Mucosa of rectum (tissue), 2 donors: ENCODE measurements around the gene HYCC2.
"Not testable (repeated sequence)": the region's sequence is repeated elsewhere in the genome, so short reads cannot be mapped to it uniquely, and the experiment has no call there.

Experiments used
- H3K27ac ChIP-seq, 2 donors: one replicate each; pipeline ENCODE4 v1.7.0; 2013; ENCODE audit warnings: inconsistent platforms in 2 of 2, low read depth in 2 of 2, low read length in 2 of 2
- H3K27me3 ChIP-seq, 2 donors: one replicate each; pipeline ENCODE4 v1.7.0; 2013; ENCODE audit warnings: low read length in 2 of 2; ENCODE audit not compliant: control insufficient read depth in 2 of 2, insufficient read depth in 2 of 2
- H3K36me3 ChIP-seq, 2 donors: one replicate each; pipeline ENCODE4 v1.7.0; 2013; ENCODE audit warnings: low read length in 2 of 2; ENCODE audit not compliant: control insufficient read depth in 2 of 2, insufficient read depth in 2 of 2
- H3K4me1 ChIP-seq, 2 donors: one replicate each; pipeline ENCODE4 v1.7.0; 2013; ENCODE audit warnings: low read length in 2 of 2, mild to moderate bottlenecking in 1 of 2; ENCODE audit not compliant: control insufficient read depth in 2 of 2, insufficient read depth in 2 of 2
- H3K4me3 ChIP-seq, 2 donors: one replicate each; pipeline ENCODE4 v1.7.0; 2013; ENCODE audit warnings: low read length in 2 of 2
- H3K9ac ChIP-seq, 2 donors: one replicate each; pipeline ENCODE4 v1.7.0; 2013; ENCODE audit warnings: low read length in 2 of 2, low read depth in 1 of 2, mild to moderate bottlenecking in 1 of 2
- H3K9me3 ChIP-seq, 2 donors: one replicate each; pipeline ENCODE4 v1.7.0; 2013; ENCODE audit warnings: low read length in 2 of 2; ENCODE audit not compliant: control insufficient read depth in 2 of 2
- donor health status: healthy.
- donor health status: Normal muscosa, but diverticular disease.

Gene HYCC2

DNA sequence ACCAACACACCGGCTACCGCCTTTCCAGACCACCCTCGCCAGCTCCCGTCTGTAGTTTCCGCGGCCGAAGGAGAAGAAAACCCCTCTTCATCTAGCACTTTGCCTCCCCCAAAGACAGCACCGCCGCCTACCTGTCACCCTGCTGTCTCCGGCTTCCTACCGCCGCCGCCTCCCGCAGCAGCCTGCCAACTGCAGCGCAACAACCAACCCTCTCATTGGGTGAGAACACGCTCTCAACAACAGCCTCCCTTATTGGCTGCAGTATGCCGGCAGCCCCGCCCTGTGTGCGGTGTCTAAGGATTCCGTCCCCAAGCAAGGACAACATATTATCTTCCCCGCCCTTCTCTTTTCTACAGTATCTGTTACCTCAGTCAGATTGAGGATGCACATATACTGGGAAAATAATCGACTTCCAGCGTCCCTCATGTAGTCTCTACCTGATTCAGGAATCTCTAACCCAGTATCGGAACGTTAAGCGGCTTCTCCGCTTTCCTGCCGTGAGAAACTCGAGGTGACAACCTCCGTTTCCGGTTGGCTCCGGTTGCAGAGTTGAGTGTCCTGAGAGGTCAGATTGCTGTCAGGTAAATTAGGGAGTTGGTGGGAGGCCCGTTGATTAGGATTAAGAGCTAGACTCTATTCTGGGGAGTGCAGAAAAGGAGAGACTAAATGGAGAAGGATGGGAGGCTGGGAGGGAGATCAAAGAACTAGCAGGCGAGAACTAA, at the start of gene HYCC2, which contains the start of gene NDUFB3:
TSS of gene HYCC2 (minus strand) at position 193 of the 722 bp plus-strand sequence. CDS start 47,662 bp downstream, outside the sequence.
TSS of gene NDUFB3 (plus strand) at position 523 of the 722 bp plus-strand sequence. CDS start 6,882 bp downstream, outside the sequence.
- Histone ChIP-seq H3K27ac (peak within 1 kb of the TSS; percentile 87 to 88), H3K36me3 (no peaks in the 10 kb centered on the region), H3K4me1 (peaks cover 25 to 27% of the 10 kb centered on the region in 2 donors), H3K9ac (peak within 1 kb of the TSS; percentile 85 to 97), H3K4me3 (peak within 1 kb of the TSS; percentile 94 to 100), H3K27me3 (no peaks in the 10 kb centered on the region), H3K9me3 (no peaks in the 10 kb centered on the region)

DNA sequence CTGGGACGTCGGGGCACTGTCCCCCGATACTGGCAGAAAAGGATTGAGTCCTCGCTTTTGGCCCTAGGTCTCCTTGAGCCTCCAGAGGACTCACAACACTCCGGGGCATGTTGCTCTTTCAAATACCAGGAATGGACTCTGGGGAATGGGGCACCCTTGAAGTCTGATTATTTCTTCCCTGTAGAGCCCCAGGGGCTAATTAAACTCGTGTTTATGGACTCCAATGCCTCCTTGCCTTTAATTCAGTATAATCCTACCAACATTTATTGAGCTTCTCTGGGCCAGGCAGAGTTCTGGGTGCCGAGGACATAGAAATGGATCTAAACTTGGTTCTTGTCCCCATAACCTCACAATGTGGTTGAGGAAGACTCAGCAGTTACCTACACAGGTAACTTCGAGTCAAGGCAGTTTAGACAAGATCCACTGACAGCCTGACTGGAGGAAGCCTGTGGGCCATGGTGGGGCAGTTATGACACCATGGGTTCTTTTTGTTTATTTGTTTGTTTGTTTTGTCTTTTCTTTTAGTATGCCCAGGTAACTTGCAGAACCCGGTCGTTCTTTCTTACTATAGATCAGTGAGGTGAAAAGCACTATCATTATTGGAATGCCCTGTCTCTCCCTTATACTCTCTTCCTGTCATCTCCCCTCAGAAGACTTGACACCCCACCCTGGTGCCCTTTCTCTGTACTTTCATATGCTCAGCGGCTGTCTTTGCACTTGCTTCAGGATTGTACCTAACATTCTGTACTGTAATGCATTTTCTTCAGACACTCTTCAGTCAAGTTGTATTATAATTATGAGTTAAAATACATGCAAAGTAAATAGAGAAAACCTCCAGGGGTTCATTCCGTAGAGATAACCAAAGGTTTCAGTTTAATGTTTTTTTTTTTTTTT, 47.7 kb upstream of the HYCC2 start:
- Histone ChIP-seq H3K9ac (peak overlapping the region; percentile 98 to 99), H3K36me3 (peaks cover 6 to 10% of the 10 kb centered on the region in 2 donors), H3K4me1 (peaks cover 11 to 21% of the 10 kb centered on the region in 2 donors), H3K27me3 (no peaks in the 10 kb centered on the region), H3K27ac (peak overlapping the region; percentile 99), H3K4me3 (peak overlapping the region; percentile 94 to 96), H3K9me3 (no peaks in the 10 kb centered on the region)

DNA sequence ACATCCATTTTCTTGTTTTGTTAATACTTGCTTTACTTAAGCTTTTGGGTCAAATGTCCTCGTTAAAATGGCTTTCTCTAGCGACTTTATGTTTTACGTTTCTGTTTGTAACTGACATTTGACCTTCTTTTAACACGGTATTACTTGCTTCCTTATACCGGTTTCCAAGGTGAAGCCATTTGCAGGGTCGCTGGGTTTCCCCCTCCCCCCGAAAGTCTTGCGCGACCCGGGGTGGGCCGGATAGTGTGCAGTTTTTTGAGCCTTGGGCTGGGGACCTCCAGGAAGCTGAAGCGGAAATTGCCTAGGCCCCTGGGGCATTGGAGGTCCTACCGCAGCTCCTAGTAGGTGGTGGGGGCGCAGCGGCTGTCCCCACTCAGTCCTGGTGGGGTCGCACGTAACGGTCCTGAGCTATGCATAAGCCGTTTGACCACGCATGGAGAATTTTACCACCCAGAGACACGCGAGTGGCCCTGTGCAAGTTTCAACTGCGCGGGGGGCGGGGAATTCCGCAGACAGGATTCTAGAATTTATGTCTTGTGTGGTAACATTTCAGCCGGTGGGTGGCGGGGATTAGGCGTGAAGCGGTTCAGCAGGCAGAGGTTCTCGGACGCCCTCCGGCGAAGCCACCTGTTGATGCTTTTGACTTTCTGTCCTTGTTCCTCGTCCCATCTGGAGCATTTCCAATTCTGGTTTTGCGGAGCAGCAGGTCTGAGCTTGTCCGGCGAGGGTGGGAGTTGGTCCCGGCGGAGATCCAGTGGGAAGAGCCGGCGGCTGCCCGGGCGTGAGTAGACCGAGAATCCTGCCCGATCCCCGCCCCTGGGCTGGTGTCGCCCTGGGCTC, 46.9 kb upstream of the HYCC2 start:
- Histone ChIP-seq H3K27me3 (no peaks in the 10 kb centered on the region), H3K9ac (peak overlapping the region; percentile 98 to 99), H3K36me3 (peaks cover 6% of the 10 kb centered on the region in 2 donors), H3K4me3 (peak overlapping the region; percentile 94 to 96), H3K9me3 (no peaks in the 10 kb centered on the region), H3K27ac (peak overlapping the region; percentile 99), H3K4me1 (peaks cover 11 to 15% of the 10 kb centered on the region in 2 donors)

DNA sequence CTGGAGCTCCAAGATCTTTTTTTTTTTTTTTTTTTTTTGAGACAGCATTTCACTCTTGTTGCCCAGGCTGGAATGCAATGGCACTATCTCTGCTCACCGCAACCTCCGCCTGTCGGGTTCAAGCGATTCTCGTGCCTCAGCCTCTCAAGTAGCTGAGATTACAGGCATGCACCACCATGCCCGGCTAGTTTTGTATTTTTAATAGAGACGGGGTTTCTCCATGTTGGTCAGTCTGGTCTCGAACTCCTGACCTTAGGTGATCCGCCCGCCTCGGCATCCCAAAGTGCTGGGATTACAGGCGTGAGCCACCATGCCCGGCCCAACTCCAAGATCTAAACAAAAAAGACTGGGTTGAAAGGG, 46.2 kb upstream of the HYCC2 start:
- H3K36me3 ChIP-seq, H3K27me3 ChIP-seq, H3K9me3 ChIP-seq: not testable (repeated sequence)
- Histone ChIP-seq H3K27ac (peak overlapping the region; percentile 99), H3K4me1 (peaks cover 11 to 15% of the 10 kb centered on the region in 2 donors), H3K9ac (peak overlapping the region; percentile 98 to 99), H3K4me3 (peak overlapping the region; percentile 94 to 96)

DNA sequence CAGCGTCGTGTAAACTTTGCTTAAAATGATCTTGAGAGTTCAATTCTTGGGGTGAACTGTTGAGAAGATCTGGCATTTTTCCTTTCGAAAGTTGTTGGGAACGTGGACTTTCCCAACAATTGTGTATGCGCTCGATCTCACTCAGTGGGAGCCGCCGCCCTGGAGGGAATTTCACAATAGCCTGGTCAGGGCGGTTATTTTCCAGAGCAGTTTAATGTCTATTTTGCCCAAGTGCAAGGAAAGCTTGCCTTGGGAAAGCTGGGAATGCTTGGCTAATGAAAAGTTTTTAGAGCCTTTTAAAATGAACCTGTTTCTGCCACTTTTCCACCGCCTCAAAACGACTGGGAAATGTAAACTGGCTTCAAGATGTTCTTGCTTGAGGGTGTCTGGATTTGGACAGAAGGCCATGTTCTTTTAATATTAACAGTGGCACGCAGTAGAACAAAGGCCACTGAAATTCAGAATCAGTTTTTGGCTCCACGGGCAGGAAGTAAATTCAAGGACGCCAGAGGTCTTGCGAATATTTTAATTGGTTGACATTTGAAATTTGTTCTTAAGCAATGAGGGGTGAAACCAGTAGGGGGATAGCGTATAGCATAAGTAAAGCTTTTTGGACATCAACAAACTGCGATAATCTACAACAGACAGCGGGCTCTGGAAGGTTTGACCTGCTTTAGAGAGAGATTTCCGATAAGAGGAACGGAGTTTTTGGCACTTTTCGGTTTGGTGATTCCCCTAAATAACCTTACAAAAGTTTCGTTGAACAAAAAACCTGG, 45.7 kb upstream of the HYCC2 start:
- Histone ChIP-seq H3K4me3 (peak overlapping the region; percentile 94 to 96), H3K27me3 (no peaks in the 10 kb centered on the region), H3K9me3 (no peaks in the 10 kb centered on the region), H3K9ac (peak overlapping the region; percentile 98 to 99), H3K27ac (peak overlapping the region; percentile 99), H3K4me1 (peaks cover 11% of the 10 kb centered on the region in 2 donors), H3K36me3 (peaks cover 0 to 2% of the 10 kb centered on the region in 2 donors)

DNA sequence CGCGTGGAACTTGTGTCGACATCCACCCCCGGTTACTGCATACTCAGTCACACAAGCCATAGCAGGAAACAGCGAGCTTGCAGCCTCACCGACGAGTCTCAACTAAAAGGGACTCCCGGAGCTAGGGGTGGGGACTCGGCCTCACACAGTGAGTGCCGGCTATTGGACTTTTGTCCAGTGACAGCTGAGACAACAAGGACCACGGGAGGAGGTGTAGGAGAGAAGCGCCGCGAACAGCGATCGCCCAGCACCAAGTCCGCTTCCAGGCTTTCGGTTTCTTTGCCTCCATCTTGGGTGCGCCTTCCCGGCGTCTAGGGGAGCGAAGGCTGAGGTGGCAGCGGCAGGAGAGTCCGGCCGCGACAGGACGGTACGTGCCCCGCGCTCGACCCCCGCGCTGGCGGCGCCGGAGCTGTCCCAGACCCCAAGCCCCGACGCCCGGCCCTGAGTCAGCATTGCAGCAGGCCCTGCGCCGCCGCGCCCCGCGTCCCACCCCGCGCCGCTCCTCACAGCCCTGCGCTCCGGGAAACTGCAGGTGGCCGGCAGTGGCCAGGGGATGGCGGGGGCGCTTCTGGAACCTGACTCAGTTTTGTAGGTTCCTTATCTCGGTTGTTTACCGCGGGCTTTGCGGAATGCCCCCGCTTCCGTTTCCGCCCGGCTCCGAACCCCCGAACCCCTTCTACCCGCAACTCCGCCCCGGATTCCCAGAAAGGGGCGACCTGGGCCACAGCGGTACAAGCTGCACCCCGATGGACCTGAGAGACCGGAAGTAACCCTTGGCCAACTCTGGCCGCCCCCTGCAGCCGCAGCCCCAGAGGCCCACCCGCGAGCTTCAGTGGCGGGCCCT, 44.9 kb upstream of the HYCC2 start, which contains the start of gene CFLAR:
TSS of gene CFLAR (plus strand) at position 50 of the 844 bp plus-strand sequence. CDS start 13,702 bp downstream, outside the sequence.
- Histone ChIP-seq H3K27ac (peak within 1 kb of the TSS; percentile 99), H3K9me3 (no peaks in the 10 kb centered on the region), H3K36me3 (no peaks in the 10 kb centered on the region), H3K4me1 (peaks cover 11% of the 10 kb centered on the region in 2 donors), H3K9ac (peak within 1 kb of the TSS; percentile 98 to 99), H3K27me3 (no peaks in the 10 kb centered on the region), H3K4me3 (peak within 1 kb of the TSS; percentile 94 to 96)

DNA sequence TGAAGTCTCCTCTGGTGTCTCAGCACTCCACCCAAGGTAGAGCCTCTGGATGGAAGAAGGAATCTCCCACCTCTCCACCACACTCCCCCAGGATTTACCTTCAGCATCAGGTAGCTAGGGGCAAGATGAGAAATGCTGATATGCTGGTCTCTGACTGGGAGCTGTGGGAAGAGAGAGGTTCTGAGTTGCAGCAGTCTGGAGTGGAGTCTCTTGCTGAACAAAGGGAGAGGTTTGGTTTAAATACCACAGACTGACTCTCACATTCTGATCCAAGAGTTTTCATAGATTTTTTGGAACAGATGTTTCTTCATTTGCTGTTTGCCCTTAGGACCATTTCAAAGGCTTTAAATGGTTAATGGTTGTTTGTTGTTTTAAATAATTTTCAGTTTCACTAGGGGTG, 43.4 kb upstream of the HYCC2 start:
- no peak overlapping the region for H3K4me3 ChIP-seq
- no peaks in the 10 kb centered on the region for H3K27me3 ChIP-seq
- H3K9ac ChIP-seq = no peak overlapping the region
- H3K27ac ChIP-seq = no peak overlapping the region
- H3K4me1 ChIP-seq = peaks cover 11% of the 10 kb centered on the region in 2 donors
- H3K9me3 ChIP-seq = no peaks in the 10 kb centered on the region
- no peaks in the 10 kb centered on the region for H3K36me3 ChIP-seq

DNA sequence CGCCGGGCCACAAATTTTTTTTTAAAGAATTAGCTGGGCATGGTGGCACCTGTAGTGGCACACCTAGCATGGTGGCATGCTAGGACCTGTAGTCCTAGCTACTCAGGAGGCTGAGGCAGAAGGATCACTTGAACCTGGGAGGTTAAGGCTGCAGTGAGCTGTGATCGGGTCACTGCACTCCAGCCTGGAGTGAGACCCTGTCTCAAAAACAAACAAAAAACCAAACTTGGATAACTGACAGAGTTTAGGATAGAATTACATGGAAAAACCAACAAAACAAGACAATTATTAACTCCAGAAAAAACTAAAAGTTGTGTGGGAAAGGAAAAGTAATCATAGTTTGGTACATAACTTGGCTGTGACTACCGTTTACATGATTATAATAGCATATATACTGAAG, 42.9 kb upstream of the HYCC2 start:
- Histone ChIP-seq H3K36me3 (no peaks in the 10 kb centered on the region), H3K27ac (no peak overlapping the region), H3K27me3 (no peaks in the 10 kb centered on the region), H3K9ac (no peak overlapping the region), H3K9me3 (no peaks in the 10 kb centered on the region), H3K4me3 (no peak overlapping the region), H3K4me1 (peaks cover 8 to 9% of the 10 kb centered on the region in 2 donors)
